ENCODE measurements around the gene RGS6. TPM values are rescaled to one million over a fixed set of nuclear protein-coding genes. Genes with fewer than 3 reads are reported as not detected.

RGS6 gene
- total RNA-seq, 1 donor from 2014 or later = 0.34 TPM

- no peaks in the 10 kb centered on the region for H3K27me3 Mint-ChIP-seq (ENCODE audit: low read depth, unreplicated experiment)
- Histone ChIP-seq H3K9ac (ENCODE audit: low read length) (no peak overlapping the region), H3K4me1 (ENCODE audit: insufficient read depth, low read length) (no peaks in the 10 kb centered on the region), H3K27me3 (ENCODE audit: insufficient read depth, low read length) (no peaks in the 10 kb centered on the region), H4K20me1 (ENCODE audit: insufficient read depth, low read length) (no peaks in the 10 kb centered on the region), H3K36me3 (ENCODE audit: insufficient read depth, low read length) (no peaks in the 10 kb centered on the region), H3K9me3 (ENCODE audit: insufficient read depth, low read depth, low read length) (peaks cover 3% of the 10 kb centered on the region), H3K27ac (ENCODE audit: low read depth, low read length) (no peak overlapping the region), H3K4me3 (ENCODE audit: insufficient read depth, low read depth, low read length) (no peak overlapping the region), H3K79me2 (ENCODE audit: insufficient read depth, low read length) (no peaks in the 10 kb centered on the region), H2AFZ (ENCODE audit: low read depth, low read length) (no peak overlapping the region), H3K4me2 (ENCODE audit: low read length) (no peak overlapping the region)
- DNase-seq (ENCODE audit: low read depth) (no peak), FAIRE-seq (no peak)
- H3K4me1 Mint-ChIP-seq (ENCODE audit: low read depth, unreplicated experiment) = peaks cover 2% of the 10 kb centered on the region
- H3K4me3 Mint-ChIP-seq (ENCODE audit: unreplicated experiment) = no peak overlapping the region
- H3K36me3 Mint-ChIP-seq (ENCODE audit: low read depth, unreplicated experiment) = no peaks in the 10 kb centered on the region
- no peak overlapping the region for H3K27ac Mint-ChIP-seq (ENCODE audit: unreplicated experiment)
- TF ChIP-seq EZH2 (IDR thresholded peaks at IDR 0.05; ENCODE audit: insufficient read depth, low read length) (no peak), CTCF (IDR thresholded peaks at IDR 0.05; ENCODE audit: insufficient read depth, low read depth, low read length) (no peak)
- H3K9me3 Mint-ChIP-seq (ENCODE audit: unreplicated experiment) = peaks cover 17% of the 10 kb centered on the region
Observed at GRCh38 chr14:72303930-72304329, 371.7 kb downstream of the RGS6 start.

- no peak for TF ChIP-seq EZH2 (IDR thresholded peaks at IDR 0.05; ENCODE audit: insufficient read depth, low read length)
- Mint-ChIP-seq H3K36me3 (ENCODE audit: low read depth, unreplicated experiment) (no peaks in the 10 kb centered on the region), H3K27ac (ENCODE audit: unreplicated experiment) (no peak overlapping the region), H3K4me3 (ENCODE audit: unreplicated experiment) (no peak overlapping the region), H3K9me3 (ENCODE audit: unreplicated experiment) (peaks cover 17% of the 10 kb centered on the region), H3K27me3 (ENCODE audit: low read depth, unreplicated experiment) (no peaks in the 10 kb centered on the region), H3K4me1 (ENCODE audit: low read depth, unreplicated experiment) (peaks cover 7% of the 10 kb centered on the region)
- Histone ChIP-seq H3K27me3 (ENCODE audit: insufficient read depth, low read length) (no peaks in the 10 kb centered on the region), H3K36me3 (ENCODE audit: insufficient read depth, low read length) (no peaks in the 10 kb centered on the region), H3K4me2 (ENCODE audit: low read length) (no peak overlapping the region), H3K4me3 (ENCODE audit: insufficient read depth, low read depth, low read length) (no peak overlapping the region), H4K20me1 (ENCODE audit: insufficient read depth, low read length) (no peaks in the 10 kb centered on the region), H3K4me1 (ENCODE audit: insufficient read depth, low read length) (no peaks in the 10 kb centered on the region), H3K27ac (ENCODE audit: low read depth, low read length) (no peak overlapping the region), H3K9me3 (ENCODE audit: insufficient read depth, low read depth, low read length) (peaks cover 2% of the 10 kb centered on the region), H3K79me2 (ENCODE audit: insufficient read depth, low read length) (no peaks in the 10 kb centered on the region), H3K9ac (ENCODE audit: low read length) (no peak overlapping the region), H2AFZ (ENCODE audit: low read depth, low read length) (no peak overlapping the region)
- DNase-seq (ENCODE audit: low read depth) (no peak), FAIRE-seq (no peak)
Observed at GRCh38 chr14:72305561-72305960, 373.3 kb downstream of the RGS6 start.

GRCh38 chr14:72308967-72309485 lies 376.8 kb downstream of the RGS6 start:
- no peaks in the 10 kb centered on the region for H3K4me1 ChIP-seq (ENCODE audit: insufficient read depth, low read length)
- H3K9ac ChIP-seq (ENCODE audit: low read length) = no peak overlapping the region
- H3K27me3 ChIP-seq (ENCODE audit: insufficient read depth, low read length) = no peaks in the 10 kb centered on the region
- DNase-seq (ENCODE audit: low read depth) (no peak), FAIRE-seq (no peak)
- H3K9me3 Mint-ChIP-seq (ENCODE audit: unreplicated experiment) = peaks cover 12% of the 10 kb centered on the region
- no peak overlapping the region for H3K4me2 ChIP-seq (ENCODE audit: low read length)
- H3K36me3 Mint-ChIP-seq (ENCODE audit: low read depth, unreplicated experiment) = no peaks in the 10 kb centered on the region
- H3K79me2 ChIP-seq (ENCODE audit: insufficient read depth, low read length) = no peaks in the 10 kb centered on the region
- TF ChIP-seq EZH2 (IDR thresholded peaks at IDR 0.05; ENCODE audit: insufficient read depth, low read length) (no peak), CTCF (IDR thresholded peaks at IDR 0.05; ENCODE audit: insufficient read depth, low read depth, low read length) (no peak)
- H3K4me1 Mint-ChIP-seq (ENCODE audit: low read depth, unreplicated experiment) = peaks cover 7% of the 10 kb centered on the region
- no peak overlapping the region for H3K27ac ChIP-seq (ENCODE audit: low read depth, low read length)
- H4K20me1 ChIP-seq (ENCODE audit: insufficient read depth, low read length) = no peaks in the 10 kb centered on the region
- no peak overlapping the region for H3K4me3 ChIP-seq (ENCODE audit: insufficient read depth, low read depth, low read length)
- no peak overlapping the region for H2AFZ ChIP-seq (ENCODE audit: low read depth, low read length)
- H3K4me3 Mint-ChIP-seq (ENCODE audit: unreplicated experiment) = no peak overlapping the region
- no peaks in the 10 kb centered on the region for H3K9me3 ChIP-seq (ENCODE audit: insufficient read depth, low read depth, low read length)
- no peak overlapping the region for H3K27ac Mint-ChIP-seq (ENCODE audit: unreplicated experiment)
- peaks cover 3% of the 10 kb centered on the region for H3K27me3 Mint-ChIP-seq (ENCODE audit: low read depth, unreplicated experiment)
- no peaks in the 10 kb centered on the region for H3K36me3 ChIP-seq (ENCODE audit: insufficient read depth, low read length)

All from astrocyte (in vitro differentiated cells and primary cell).